ENCODE results near the gene ZGRF1. TPM values are rescaled to one million over a fixed set of nuclear protein-coding genes. Genes with fewer than 3 reads are reported as not detected.
"Not testable (repeated sequence)": the region's sequence is repeated elsewhere in the genome, so short reads cannot be mapped to it uniquely, and the experiment has no call there.

ZGRF1 gene
- total RNA-seq, 1 donor: 15.1 TPM

GRCh38 chr4:112492321-112492720, 144.4 kb downstream of the ZGRF1 start:
- no peak for DNase-seq (ENCODE audit: low read depth)
- H3K4me3 ChIP-seq (ENCODE audit: low read depth, low read length): no peak overlapping the region
- TF ChIP-seq, protein P1, sequence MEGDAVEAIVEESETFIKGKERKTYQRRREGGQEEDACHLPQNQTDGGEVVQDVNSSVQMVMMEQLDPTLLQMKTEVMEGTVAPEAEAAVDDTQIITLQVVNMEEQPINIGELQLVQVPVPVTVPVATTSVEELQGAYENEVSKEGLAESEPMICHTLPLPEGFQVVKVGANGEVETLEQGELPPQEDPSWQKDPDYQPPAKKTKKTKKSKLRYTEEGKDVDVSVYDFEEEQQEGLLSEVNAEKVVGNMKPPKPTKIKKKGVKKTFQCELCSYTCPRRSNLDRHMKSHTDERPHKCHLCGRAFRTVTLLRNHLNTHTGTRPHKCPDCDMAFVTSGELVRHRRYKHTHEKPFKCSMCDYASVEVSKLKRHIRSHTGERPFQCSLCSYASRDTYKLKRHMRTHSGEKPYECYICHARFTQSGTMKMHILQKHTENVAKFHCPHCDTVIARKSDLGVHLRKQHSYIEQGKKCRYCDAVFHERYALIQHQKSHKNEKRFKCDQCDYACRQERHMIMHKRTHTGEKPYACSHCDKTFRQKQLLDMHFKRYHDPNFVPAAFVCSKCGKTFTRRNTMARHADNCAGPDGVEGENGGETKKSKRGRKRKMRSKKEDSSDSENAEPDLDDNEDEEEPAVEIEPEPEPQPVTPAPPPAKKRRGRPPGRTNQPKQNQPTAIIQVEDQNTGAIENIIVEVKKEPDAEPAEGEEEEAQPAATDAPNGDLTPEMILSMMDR (IDR thresholded peaks at IDR 0.05; ENCODE audit: insufficient read depth, low read depth, low read length): no peak

DNA sequence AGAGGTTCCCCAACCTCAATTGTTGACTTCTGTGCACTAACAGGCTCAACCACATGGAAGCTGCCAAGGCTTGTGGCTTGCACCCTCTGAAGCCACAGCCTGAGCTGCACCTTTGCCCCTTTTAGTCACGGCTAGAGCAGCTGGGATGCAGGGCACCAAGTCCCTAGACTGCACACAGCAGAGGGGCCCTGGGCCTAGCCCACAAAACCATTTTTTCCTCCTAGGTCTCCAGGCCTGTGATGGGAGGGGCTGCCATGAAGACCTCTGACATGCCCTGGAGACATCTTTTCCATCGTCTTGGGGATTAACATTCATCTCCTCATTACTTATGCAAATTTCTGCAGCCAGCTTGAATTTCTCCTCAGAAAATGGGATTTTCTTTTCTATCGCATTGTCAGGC, 145.9 kb downstream of the ZGRF1 start:
- DNase-seq (ENCODE audit: low read depth); H3K4me3 ChIP-seq (ENCODE audit: low read depth, low read length): not testable (repeated sequence)

Small RNAs within 50 kb of the gene (small RNA-seq; reads per million reads assigned to genes)
- gene MIR302A (not detected), gene MIR302C (not detected), gene MIR302D (not detected), gene MIR367 (not detected)

Other genes with a start within 250 kb of the ZGRF1 start
- gene NEUROG2, start 120.7 kb downstream of the ZGRF1 start, total RNA-seq: not detected in 2 replicates
- 20.0 and 28.5 TPM in 2 replicates for gene LARP7, start 234 bp upstream of the ZGRF1 start, total RNA-seq

All from fibroblast of villous mesenchyme (primary cell).